GM11168 (cell line): ENCODE results near the gene ELP2.
"Not testable (repeated sequence)": the region's sequence is repeated elsewhere in the genome, so short reads cannot be mapped to it uniquely, and the experiment has no call there.

Source experiments
- in situ Hi-C: fragments of 300-500 bp; cut with MboI; formaldehyde crosslinking; loops from one replicate; pipeline ENCODE4 v1.12.0; 2022; ENCODE audit warnings: low sequenced_read_pairs; ENCODE audit not compliant: unreplicated experiment

The ELP2 gene

DNA sequence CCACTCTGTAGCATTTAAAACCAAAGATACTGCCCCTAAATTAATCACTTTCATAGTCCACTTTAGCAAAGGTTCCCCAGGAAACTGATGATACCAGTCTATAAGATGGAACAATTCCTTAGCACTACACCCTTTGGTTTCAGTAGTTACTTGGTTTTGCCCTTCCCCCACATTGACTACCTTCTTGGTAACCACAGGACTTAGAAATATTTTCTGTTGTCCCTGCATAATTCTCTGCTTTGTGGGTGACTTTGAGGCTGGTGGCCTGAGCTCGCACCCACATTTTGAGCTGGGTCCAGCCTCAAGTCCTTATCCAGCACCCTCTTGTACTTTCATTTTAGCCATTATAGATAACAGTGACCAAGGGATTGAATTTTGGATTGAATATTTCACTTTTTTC is 23.1 kb downstream of the ELP2 start:
- in situ Hi-C loops = no loop called here

DNA sequence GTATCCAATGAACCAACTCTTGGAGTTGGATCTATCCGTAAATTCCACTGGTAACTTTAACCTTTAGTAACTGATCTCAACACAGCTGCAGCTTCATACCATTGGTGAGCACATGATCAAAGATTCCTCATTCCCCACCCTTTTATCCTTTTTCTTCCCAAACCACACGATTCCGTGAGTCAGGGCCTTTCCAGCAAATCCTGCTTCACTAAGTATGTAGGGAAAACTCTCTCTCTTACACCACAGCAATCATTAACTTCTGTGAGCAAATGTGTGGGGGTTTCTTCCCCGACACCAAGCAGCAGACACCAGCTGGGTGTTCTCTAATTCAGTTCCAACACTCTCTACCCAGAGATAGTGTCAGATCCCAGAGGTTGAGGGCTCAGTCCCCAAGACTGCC is 23.5 kb downstream of the ELP2 start:
- in situ Hi-C loops = no loop called here

DNA sequence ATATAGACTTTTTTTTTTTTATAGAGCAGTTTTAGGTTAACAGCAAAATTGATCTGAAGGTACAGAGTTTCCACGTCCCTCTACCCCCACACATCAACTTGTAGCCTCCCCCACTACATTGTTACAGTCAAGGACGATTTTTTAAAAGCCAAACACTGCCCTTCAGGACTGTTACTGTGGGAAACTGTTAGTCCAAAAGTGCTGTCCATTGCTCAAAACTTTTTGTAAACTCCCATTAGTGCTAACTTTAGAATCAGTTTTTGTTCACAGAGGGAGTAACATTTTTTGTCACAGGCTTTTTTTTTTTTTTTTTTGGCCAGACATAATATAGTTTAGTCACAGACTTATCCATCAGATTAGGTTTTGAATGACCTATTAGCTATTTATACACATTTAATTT is 24.1 kb downstream of the ELP2 start:
- in situ Hi-C loops = no loop called here

DNA sequence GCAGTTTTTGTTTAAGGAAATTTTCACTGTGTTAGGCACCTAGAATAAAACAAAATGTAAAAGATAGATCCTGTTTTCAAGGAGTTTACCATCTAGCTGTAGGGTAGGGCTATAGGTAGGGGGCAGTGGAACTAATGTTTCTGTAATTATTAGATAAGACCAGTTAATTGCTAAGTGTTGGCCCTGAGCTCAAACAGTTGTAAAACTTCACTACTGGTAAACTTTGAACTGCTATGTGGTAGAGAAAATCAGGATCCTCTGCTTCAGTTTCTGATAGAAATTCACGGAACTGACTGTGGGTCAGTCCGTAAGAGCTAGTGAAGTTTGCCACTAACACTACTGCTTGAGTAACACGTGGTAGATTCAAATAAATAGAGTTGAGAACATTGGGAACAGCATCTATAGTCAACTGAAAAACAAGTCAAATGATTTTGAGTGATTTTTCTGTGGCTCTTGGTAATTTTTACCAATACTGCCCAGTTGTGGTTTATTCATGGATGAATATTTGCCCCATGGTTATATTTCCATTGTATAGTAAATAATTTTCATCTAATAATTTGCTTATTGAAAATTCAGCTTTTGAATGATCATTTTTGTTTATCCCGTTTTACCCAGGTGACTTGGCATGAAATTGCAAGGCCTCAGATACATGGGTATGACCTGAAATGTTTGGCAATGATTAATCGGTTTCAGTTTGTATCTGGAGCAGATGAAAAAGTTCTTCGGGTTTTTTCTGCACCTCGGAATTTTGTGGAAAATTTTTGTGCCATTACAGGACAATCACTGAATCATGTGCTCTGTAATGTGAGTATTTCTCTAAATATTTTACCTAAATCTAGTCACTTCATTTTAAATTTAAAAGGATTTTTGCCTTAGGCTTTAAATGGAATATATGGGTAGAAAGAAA is 26.4 kb downstream of the ELP2 start:
- in situ Hi-C loops = no loop called here

DNA sequence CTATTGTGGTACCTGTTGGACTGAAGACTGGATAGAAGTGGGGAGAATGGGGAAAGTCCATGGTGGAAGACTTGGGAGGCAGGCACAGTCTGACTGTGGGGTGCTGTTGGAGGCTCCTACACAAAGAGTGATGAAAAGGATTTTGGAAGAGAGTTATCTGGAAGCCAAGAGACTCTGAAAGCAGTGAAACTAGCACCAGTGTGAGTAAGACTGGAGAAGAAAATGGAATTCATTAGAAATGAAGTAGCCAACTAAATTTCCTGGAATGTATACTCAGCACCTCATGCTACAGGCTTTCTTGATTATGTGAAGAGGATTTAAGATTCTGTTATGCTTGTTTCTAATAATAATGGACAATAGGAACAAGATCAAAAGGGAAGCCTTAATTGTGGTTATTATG is 27.7 kb downstream of the ELP2 start:
- in situ Hi-C loops = no loop called here

DNA sequence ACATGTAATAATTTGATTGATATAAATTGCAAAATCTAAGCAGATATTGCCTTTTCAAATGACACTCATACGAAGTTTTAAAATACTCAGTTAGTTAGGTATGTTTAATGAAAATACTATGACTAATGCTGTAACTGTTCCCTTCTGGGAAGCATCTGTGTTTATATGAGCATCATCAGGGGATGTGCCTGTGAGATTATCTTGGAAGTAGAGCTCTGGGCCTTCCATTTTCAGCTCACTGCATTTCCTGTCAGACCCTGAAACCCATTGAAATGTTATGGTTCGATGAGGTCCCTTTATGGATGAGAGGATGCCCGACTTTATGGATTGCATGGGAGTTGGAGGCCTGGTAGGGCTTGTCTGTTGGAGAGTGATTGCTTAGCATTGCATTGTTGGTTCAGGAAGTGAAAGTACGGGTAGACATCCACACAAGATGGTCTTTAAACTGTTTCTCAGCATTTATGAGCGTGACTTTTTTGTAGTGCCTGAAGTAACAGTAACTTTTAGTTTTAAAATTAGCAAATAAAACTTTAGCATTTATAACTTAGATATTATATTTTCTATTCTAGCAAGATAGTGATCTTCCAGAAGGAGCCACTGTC is 28.7 kb downstream of the ELP2 start:
- in situ Hi-C loops = no loop called here

DNA sequence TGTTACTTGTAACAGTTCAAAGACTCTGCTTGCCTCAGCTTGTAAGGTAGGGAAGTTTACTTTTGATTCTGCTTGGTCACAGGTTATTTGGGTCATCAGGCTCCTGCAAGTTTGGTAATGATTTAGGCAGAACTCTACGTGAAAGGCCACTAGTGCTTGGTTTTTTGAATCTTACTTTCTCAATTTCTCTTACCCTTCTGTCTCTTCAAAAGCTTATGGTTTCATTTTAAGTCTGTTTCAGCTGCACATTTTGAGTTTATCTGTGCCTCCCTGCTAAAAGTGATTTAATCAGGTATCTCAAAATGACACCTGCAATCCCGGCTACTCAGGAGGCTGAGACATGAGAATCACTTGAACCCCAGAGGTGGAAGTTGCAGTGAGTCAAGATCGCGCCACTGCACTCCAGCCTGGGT is 31.3 kb downstream of the ELP2 start:
- in situ Hi-C loops = no loop called here

DNA sequence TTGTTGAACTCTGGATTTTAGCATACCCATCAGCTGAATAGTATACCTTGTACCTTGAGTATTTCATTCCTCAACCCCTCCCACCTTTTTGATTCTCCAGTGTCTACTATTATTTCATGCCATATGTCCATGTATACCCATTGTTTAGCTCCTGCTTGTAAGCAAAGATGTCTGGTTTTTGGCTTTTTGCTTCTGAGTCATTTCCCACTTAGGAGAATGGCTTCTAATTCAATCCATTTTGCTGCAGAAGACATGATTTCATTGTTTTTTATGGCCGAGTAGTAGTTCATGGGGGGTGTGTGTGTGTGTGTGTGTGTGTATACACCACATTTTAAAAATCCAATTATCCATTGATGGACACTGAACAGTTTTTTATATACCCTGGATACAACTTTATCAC is 33.3 kb downstream of the ELP2 start:
- in situ Hi-C loops = no loop called here

DNA sequence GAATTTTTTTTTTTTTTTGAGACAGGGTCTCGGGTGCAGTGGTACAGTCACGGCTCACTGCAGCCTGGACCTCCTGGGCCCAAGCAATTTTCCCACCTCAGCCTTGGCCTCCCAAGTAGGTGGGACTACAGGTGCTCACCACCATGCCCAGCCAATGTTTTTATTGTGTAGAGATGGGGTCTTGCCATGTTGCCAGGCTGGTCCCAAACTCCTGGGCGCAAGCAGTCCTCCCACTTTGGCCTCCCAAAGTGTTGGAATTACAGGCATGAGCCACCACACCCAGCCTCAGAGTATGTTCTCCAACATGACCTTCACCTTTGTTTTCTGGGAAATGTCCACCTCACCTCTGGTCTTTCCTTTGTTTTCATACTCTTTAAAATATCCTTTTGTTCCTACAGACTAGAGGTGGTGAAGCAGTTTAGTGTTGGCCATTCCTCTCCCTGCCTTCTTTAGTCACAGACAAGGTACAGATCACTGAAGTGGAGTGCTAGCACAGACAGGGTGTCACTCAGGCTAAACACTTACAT is 38.1 kb downstream of the ELP2 start:
- in situ Hi-C loops = no loop called here

DNA sequence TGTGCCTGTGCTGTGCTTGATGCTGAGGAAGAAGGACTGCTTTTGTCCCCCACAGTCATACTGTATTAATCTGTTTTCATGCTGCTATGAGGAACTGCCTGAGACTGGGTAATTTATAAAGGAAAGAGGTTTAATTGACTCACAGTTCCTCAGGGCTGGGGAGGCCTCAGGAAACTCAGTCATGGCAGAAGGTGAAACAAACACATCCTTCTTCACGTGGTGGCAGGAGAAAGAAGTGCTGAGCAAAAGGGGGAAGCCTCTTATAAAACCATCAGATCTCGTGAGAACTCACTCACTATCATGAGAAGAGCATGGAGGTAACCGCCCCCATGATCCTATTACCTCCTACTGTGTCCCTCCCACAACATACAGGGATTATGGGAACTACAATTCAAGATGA is 38.6 kb downstream of the ELP2 start:
- in situ Hi-C loops = not testable (repeated sequence)

DNA sequence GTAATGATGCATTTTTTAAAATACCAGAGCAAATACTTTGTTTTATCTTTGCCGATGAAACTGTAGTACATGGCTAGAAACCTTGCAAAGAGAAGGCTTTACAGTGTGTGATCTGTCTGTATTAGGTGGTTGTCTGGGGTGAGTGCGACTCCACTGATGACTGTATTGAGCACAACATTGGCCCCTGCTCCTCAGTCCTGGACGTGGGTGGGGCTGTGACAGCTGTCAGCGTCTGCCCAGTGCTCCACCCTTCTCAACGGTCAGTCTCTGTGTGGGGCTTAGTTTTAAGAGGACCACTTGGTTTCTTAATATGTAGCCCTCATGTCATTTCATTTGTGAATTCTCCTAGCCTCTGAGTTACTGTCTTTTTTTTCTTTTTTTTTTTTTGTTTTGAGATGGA is 40.2 kb downstream of the ELP2 start:
- in situ Hi-C loops = no loop called here

DNA sequence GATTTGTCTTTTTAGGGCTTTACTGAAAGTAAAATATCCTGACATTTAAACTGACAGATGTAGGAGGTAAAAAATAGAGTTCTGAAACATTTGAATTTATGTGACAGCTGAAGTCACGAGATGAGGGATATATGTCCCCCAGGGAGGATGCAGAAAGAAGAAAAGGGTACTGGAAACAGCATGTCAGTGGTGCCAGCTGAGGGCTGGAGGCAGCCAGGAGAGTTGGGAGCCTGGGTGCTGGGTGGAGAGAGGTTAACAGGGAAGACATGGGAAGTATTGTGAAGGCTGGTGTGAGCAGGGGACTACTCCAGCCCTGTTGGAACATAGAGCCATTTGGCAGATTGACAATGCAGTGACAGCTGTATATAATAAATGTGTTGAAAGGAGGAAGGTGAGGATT is 45.8 kb downstream of the ELP2 start:
- in situ Hi-C loops = no loop called here

DNA sequence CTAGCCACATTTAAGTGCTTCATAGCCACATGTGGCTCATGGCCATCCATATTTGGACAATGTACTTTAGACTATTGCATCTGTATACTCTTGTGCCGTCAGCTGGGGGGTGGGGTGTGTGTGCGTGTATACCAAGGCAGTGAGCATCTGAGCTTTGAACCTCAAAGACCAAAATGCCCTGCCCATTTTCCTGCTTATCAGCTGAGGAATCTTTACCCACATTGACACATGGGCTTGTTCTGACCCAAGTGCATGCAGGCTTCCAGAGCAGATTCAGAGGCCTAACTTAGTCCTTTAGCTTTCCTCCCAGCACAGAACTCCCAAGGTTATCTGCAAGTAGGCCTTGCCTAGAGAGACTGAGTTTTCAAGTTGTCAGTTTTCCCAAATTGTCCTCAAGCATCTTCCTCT is 46.5 kb downstream of the ELP2 start:
- in situ Hi-C loops = no loop called here

DNA sequence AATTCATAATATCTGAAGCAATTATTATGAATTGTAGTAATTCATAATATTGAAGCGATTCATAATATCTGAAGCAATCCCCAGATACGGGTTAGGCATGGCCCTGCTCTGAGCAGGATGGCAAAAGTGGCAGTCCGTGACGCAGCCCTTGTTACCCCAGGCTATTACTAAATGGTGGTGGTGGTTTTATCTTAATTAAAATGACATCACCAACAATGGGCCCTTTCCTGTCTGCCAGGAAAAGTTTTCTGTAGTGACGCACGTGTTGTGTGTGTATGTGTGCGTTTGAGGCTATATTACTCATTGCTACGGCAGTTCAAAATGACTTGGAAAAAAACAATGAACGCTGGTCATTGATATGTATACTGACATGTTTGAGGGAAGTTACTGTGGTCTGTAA is 47.0 kb downstream of the ELP2 start:
- in situ Hi-C loops = no loop called here

DNA sequence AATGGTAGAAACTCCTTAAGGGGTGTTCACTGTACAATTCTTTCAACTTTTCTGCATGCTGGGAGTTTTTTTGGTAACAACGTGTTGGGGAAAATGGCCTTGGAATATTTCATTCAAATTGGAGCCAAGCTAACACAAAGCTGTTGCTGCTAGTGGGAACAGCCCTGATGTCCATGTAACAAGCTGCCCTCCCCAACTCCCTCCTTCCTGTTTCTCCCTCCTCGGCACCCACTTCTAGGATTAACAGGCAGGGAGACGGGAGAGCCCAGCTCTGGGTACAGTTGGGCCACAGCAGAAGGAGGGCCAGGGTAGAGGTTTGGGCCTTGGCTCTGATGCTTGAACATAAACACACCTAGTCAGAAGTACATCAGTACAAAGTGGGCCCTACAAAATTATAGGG is 48.2 kb downstream of the ELP2 start:
- in situ Hi-C loops = no loop called here

DNA sequence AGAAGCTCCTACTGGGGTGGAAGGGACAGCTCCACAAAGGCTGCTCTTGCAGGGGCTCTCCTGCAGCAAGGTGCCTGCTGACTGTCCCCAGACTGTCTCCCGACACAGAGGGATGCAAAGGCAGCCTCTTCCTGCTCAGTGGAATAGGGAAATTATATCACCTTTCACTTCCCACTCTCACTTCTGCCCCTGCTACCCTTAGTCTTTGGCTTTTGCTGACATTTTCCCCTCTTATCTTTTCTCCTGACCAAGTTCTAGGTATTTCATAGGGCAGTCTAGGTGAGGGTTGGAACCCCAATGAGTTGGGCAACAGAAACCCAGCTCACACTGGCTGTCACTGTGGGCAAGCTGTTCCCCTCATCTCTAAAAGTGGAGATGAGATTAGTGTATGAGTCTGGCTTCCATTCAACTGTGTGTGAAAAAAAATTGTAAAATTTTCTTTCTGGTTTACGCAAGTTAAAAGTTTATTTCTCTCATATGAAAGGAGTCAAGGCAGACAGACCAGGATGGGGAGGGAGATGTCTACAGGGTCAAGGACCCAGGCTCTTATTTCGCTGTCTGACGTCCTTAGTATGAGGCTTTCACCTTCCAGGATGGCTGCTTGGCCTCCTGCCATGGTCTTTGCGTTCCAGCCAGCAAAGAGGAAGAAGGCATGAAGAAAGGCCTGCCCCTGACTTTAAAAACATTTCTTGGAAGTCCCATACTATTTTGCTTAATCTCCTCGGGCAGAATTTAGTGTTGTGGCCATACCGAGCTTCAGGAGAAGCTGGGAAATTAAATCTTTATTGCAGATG is 50.1 kb downstream of the ELP2 start:
- in situ Hi-C loops = no loop called here

DNA sequence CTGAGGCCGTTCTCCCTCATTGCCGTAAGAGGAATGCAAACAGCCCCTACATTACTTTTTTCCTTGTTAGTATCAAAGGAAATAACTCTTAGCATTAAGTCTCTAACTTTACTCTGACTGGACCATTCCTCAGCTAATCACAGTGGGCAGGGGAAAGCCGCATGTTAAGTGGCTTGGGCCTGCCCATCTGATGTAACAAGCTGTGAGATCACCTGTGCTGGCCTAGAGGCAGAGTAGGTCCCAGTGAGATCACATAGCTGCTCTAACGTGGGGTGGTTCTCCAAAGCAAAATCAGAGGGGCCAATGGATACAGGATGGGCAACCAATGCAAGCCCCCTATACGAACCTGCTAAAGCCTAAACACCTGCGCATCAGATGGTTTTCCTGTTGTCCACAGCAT is 51.7 kb downstream of the ELP2 start:
- in situ Hi-C loops = no loop called here

DNA sequence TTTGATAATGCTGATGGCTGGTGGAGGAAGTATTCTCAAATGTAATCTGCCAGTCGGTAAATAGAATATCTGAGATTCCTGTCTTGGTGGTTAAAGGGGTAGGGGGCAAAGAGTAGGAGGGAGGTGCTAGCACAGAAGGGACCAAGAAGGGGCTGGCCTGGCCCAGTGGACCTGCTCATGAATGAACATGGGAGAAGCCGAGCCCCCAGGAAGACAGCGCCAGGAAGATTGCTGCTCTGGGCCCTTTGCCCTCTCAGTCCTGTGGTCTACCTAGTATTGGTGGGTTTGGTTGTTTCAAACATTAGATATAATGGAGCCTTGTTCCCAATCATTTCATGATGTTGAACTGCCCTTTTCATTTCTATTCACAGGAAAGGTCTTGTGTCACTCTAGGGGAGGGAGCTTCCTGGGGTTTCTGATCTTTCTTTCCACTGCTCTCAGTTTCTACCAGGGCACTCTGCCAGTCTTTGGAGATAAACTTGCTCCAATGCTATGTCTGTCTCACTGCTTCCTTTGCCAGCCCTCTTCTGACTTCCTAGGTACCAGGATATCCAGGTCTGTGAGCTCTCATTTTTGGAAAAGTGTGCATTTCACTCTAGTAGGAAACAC is 52.3 kb downstream of the ELP2 start:
- in situ Hi-C loops = no loop called here

DNA sequence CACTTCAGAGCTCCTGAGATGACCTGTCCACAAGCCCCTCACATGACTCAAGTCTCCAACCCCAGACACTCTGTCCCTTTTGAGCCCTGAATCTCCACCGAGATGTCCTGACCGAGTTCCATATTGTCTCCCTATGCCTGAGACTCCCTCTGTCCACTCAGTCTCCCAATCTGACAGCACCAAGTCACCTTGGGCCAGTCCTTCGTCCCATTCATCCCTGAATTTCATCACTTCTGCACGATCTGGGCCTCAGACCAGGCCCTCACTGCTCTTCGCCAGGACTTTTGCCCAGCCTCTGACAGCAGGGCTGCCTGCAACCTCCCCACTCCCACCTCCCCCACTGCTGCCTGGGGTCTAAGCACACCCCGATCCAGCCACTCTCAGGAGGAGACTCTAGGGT is 53.3 kb downstream of the ELP2 start:
- in situ Hi-C loops = no loop called here

DNA sequence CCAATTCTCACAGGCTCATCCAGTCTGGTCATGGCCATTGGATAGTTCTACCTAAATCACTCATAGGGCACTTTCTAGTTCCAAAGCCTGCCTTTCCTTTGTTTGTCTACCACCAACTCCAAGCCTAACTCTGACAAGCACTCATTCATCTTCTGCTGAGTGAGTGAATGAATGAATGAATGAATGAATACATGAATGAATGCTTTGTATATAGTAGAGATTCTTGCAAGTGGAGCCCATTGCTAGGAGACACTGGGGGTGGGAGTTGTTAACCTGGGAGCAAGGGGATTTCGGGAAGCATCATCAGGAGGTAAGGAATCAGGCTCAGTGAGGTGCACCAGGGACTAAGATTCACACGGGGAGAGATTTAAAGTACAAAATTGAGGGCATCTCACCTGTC is 54.3 kb downstream of the ELP2 start:
- in situ Hi-C loops = no loop called here

DNA sequence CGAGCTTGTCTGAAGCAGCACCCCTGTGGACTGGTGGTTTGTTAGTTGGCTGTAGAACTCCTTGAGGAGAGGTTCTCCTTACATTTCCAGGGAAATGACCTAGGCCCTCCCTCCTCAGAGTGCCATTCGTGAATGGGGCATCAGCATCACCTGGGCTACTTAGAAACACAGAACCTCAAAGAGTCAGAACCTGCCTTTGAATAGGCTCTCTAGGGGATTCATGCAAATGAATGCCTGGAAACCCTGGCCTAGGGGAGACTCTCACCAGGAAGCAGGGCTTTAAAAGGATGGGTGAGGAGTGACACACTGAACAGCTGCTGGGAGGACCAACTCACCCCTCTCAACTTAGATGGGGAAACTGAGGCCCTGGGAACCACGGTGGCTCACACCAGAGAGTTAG is 55.5 kb downstream of the ELP2 start:
- in situ Hi-C loops = no loop called here
